ENCODE measurements around the gene SDF2. TPM values are rescaled to one million over a fixed set of nuclear protein-coding genes. Genes with fewer than 3 reads are reported as not detected.

The SDF2 gene
- total RNA-seq (10 to 100 TPM; 43.7 to 88.1 (median 49.0) TPM), polyA plus RNA-seq (10 to 100 TPM; 38.7 to 45.1 (median 40.8) TPM)
- long read RNA-seq, donor 1, transcript SDF2-201 (3 exons, 1,568 nt) = major isoform, 12 of 17 reads
- long read RNA-seq, donor 1, partial matches to known transcripts = 0 of 17 reads
- long read RNA-seq, donor 1, other reads (novel, unspliced or antisense) = 0 of 17 reads
- long read RNA-seq, donor 2, transcript SDF2-201 (3 exons, 1,568 nt) = major isoform, 14 of 22 reads
- long read RNA-seq, donor 2, transcript SDF2-210 (3 exons, 1,025 nt) = minor isoform, 5 of 22 reads
- long read RNA-seq, donor 2, partial matches to known transcripts = 0 of 22 reads
- long read RNA-seq, donor 2, other reads (novel, unspliced or antisense) = 0 of 22 reads
- long read RNA-seq, donor 3, transcript SDF2-201 (3 exons, 1,568 nt) = major isoform, 14 of 21 reads
- long read RNA-seq, donor 3, partial matches to known transcripts = 0 of 21 reads
- long read RNA-seq, donor 3, other reads (novel, unspliced or antisense) = 0 of 21 reads
- long read RNA-seq, donor 4, partial matches to known transcripts = 0 of 5 reads
- long read RNA-seq, donor 4, other reads (novel, unspliced or antisense) = 0 of 5 reads
- long read RNA-seq, donor 5, transcript SDF2-201 (3 exons, 1,568 nt) = major isoform, 21 of 28 reads
- long read RNA-seq, donor 5, partial matches to known transcripts = 0 of 28 reads
- long read RNA-seq, donor 5, other reads (novel, unspliced or antisense) = 0 of 28 reads
- long read RNA-seq, donor 6, transcript SDF2-210 (3 exons, 1,025 nt) = minor isoform, 10 of 138 reads
- long read RNA-seq, donor 6, transcript SDF2-201 (3 exons, 1,568 nt) = major isoform, 35 of 138 reads
- long read RNA-seq, donor 6, partial matches to known transcripts = 89 of 138 reads
- long read RNA-seq, donor 6, other reads (novel, unspliced or antisense) = 0 of 138 reads
- long read RNA-seq, donor 7, transcript SDF2-201 (3 exons, 1,568 nt) = major isoform, 22 of 56 reads
- long read RNA-seq, donor 7, partial matches to known transcripts = 27 of 56 reads
- long read RNA-seq, donor 7, other reads (novel, unspliced or antisense) = 0 of 56 reads
- long read RNA-seq, donor 8, transcript SDF2-201 (3 exons, 1,568 nt) = major isoform, 27 of 31 reads
- long read RNA-seq, donor 8, partial matches to known transcripts = 0 of 31 reads
- long read RNA-seq, donor 8, other reads (novel, unspliced or antisense) = 0 of 31 reads
- long read RNA-seq, donor 9, transcript SDF2-201 (3 exons, 1,568 nt) = major isoform, 29 of 67 reads
- long read RNA-seq, donor 9, partial matches to known transcripts = 30 of 67 reads
- long read RNA-seq, donor 9, other reads (novel, unspliced or antisense) = 0 of 67 reads
- long read RNA-seq, donor 10, transcript SDF2-201 (3 exons, 1,568 nt) = major isoform, 9 of 13 reads
- long read RNA-seq, donor 10, partial matches to known transcripts = 0 of 13 reads
- long read RNA-seq, donor 10, other reads (novel, unspliced or antisense) = 0 of 13 reads

DNA sequence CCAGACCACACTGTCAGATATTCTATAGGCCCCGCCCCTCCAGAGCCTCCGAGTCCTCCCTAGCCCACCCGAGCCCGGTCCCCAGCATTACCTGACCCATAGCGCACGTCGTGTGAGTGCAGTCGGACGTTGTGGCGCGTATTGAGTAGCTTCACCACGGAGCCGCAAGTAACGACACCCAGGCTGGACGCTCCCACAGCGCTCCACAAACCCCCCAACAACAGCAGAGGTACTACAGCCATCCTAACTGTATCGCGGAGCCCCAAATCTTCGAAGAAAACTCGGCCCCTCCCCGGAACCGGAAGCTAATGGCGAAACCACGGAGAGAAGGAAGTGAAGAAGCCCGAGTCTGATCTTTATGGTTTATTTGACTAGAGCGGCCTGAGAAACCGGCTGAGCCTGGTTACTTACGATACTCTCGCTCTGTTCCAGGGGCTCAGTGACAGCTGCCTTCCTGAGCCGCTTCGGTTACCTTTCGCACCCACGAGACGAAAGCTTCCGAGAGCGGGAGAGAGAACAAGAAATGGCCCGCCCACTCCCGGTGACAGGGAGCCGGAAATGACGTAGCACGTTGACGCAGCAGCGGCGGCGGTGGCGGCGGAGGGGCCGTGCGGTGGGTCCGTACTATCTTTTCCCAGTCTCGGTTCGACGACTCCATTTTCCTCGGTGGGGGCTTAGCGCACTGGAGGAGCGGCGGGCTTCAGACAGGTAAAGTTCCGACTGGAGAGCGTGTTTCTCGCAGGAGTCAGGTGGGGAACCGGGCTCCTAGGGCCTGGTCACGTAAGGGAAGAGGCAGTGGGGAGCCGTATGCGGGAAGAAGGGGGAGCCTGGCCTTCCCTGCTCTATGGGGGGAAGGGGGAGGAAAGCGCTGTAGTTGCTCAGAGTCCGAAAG, at the start of gene SDF2, which contains the start of gene SUPT6H:
Gene SDF2, minus strand, starts transcription at position 272 of the 892 bp plus-strand sequence. Its CDS starts 30 bp downstream, at position 242.
Gene SUPT6H, plus strand, starts transcription at position 571 of the 892 bp plus-strand sequence. CDS start 11,197 bp downstream, outside the sequence.
- H3K36me3 ChIP-seq = peaks cover 9 to 51% (median 42%) of the 10 kb centered on the region in 4 donors
- intact Hi-C loops (cut with DNase I; ENCODE audit: low total_unique reads) = no loop called here
- peak; percentile 93 to 97 for DNase-seq
- H3K27ac ChIP-seq = peak within 1 kb of the TSS; percentile 93 to 99 (median 98)
- TF ChIP-seq POLR2AphosphoS5 (IDR thresholded peaks at IDR 0.05) = peak; percentile 71 to 96 (median 91)
- TF ChIP-seq POLR2A (IDR thresholded peaks at IDR 0.05) = peak in 2 of 4 donors; percentile 56 to 86
- no peak for TF ChIP-seq EP300 (IDR thresholded peaks at IDR 0.05)
- TF ChIP-seq CTCF (IDR thresholded peaks at IDR 0.05) = no peak
- H3K4me1 ChIP-seq = peaks cover 22 to 60% (median 51%) of the 10 kb centered on the region in 4 donors
- H3K9me3 ChIP-seq = no peaks in the 10 kb centered on the region
- H3K27me3 ChIP-seq = no peaks in the 10 kb centered on the region
- 0 to 1% (median 0%) methylated on average over 48 to 66 of the region's 66 CpGs for WGBS, 5 donors
- peak within 1 kb of the TSS; percentile 75 to 90 (median 84) for H3K4me3 ChIP-seq

GRCh38 chr17:28710861-28711722, 49.4 kb upstream of the SDF2 start:
- no peak for TF ChIP-seq CTCF (IDR thresholded peaks at IDR 0.05)
- TF ChIP-seq POLR2A (IDR thresholded peaks at IDR 0.05) = peak in 1 of 4 donors; percentile 61
- peak; percentile 39 to 89 (median 88) for TF ChIP-seq POLR2AphosphoS5 (IDR thresholded peaks at IDR 0.05)
- TF ChIP-seq EP300 (IDR thresholded peaks at IDR 0.05) = no peak
- peaks cover 16 to 25% (median 22%) of the 10 kb centered on the region in 4 donors for H3K36me3 ChIP-seq
- 1 to 2% (median 1%) methylated on average over 51 to 74 of the region's 74 CpGs for WGBS, 5 donors
- H3K27me3 ChIP-seq = no peaks in the 10 kb centered on the region
- H3K27ac ChIP-seq = peak overlapping the region; percentile 90 to 97 (median 92)
- DNase-seq = peak; percentile 93 to 98
- no peaks in the 10 kb centered on the region for H3K9me3 ChIP-seq
- peaks cover 13 to 41% (median 26%) of the 10 kb centered on the region in 4 donors for H3K4me1 ChIP-seq
- intact Hi-C loops (cut with DNase I; ENCODE audit: low total_unique reads) = no loop called here
- peak overlapping the region; percentile 61 to 81 (median 64) for H3K4me3 ChIP-seq

DNA sequence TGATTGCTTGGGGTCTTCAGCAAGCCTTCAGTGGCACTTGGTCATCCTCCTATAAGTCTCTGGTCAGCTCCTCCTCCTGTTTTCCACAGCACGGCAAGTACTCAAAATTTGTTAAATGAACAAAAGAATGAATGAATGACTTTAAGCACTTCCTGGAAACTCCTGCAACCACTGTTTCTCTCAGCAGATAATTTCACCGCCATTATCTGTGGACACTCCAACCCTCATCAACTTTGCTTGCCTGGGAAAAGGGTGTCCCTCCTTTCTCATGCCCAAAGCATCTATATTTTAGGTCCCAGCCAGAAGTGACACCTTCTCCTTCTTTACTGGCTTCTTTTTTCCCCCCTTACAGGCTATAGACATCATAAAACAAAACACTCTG, 45.6 kb upstream of the SDF2 start:
- Histone ChIP-seq H3K4me1 (peaks cover 13 to 28% (median 19%) of the 10 kb centered on the region in 4 donors), H3K9me3 (no peaks in the 10 kb centered on the region), H3K36me3 (peaks cover 12 to 39% (median 35%) of the 10 kb centered on the region in 4 donors), H3K27me3 (no peaks in the 10 kb centered on the region), H3K4me3 (no peak overlapping the region), H3K27ac (no peak overlapping the region)
- DNase-seq = no peak
- TF ChIP-seq EP300 (IDR thresholded peaks at IDR 0.05) (no peak), CTCF (IDR thresholded peaks at IDR 0.05) (no peak), POLR2AphosphoS5 (IDR thresholded peaks at IDR 0.05) (no peak), POLR2A (IDR thresholded peaks at IDR 0.05) (no peak)
- intact Hi-C loops (cut with DNase I; ENCODE audit: low total_unique reads) = no loop called here
- 60 to 79% (median 78%) methylated on average over 2 of the region's 2 CpGs for WGBS, 5 donors

All from stomach (tissue), 19 donors.